Testis (tissue), 3 donors: ENCODE results near the gene BCAR3. TPM values are rescaled to one million over a fixed set of nuclear protein-coding genes. Genes with fewer than 3 reads are reported as not detected.

Source experiments
- DNase-seq: peaks from one replicate; pipeline ENCODE4 v3.0.0-alpha.2; 2019
- H3K27ac ChIP-seq, 2 donors: fragments of 200-600 bp; sonication (generic); one replicate each; pipeline ENCODE4 v1.5.1; 2019
- H3K27me3 ChIP-seq: fragments of 200-600 bp; sonication (generic); one replicate; pipeline ENCODE4 v1.5.1; 2019
- H3K36me3 ChIP-seq: fragments of 200-600 bp; sonication (generic); one replicate; pipeline ENCODE4 v1.5.1; 2017; ENCODE audit warnings: low read depth; ENCODE audit errors: missing control alignments
- H3K4me1 ChIP-seq: fragments of 200-600 bp; sonication (generic); one replicate; pipeline ENCODE4 v1.5.1; 2019
- H3K4me3 ChIP-seq, 2 donors: fragments of 200-600 bp; sonication (generic); one replicate each; pipeline ENCODE4 v1.5.1; 2017 to 2019
- H3K9me3 ChIP-seq: fragments of 200-600 bp; sonication (generic); one replicate; pipeline ENCODE4 v1.5.1; 2017
- POLR2A ChIP-seq: fragments of 450-650 bp; IDR thresholded peaks from one replicate; pipeline ENCODE4 v1.6.1; 2017; ENCODE audit warnings: antibody characterized with exemption, mild to moderate bottlenecking, moderate library complexity
- WGBS, 2 donors: methylation state at CpG; one replicate each; pipeline ENCODE4 v1.1.5; 2018; 5-methylcytosine and 5-hydroxymethylcytosine counted together
- intact Hi-C: fragments of 100-400 bp; cut with DNase I; formaldehyde crosslinking; loops from one replicate; pipeline ENCODE4 v1.15.1; 2023; ENCODE audit warnings: low total_unique reads
- polyA plus RNA-seq: library from polyadenylated mRNA; stranded (reverse); fragments of 350-450 nt; fragmentation: Illumina TruSeq; extraction: RNeasy Lipid Tissue Mini Kit (QIAGEN cat#74804); gene quantifications from one replicate; pipeline ENCODE4 v1.2.3, GENCODE V29; 2014; ENCODE audit warnings: low read depth, low replicate concordance; ENCODE audit not compliant: insufficient read depth
- total RNA-seq, 2 donors: library from RNA; depleted of rRNA; stranded (reverse); fragments of >200 nt; gene quantifications; one replicate each; pipeline ENCODE4 v1.2.3, GENCODE V29; 2016
- TF ChIP-seq, protein P1 (sequence below), 3 experiments: fragments of 450-650 bp in 2 of 3; fragments of 200-600 bp in 1 of 3; sonication (generic) in 1 of 3; IDR thresholded peaks; one replicate each; pipeline ENCODE4 v1.5.1; 2016 to 2019; ENCODE audit warnings: antibody characterized with exemption in 3 of 3, mild to moderate bottlenecking in 2 of 3, moderate library complexity in 1 of 3

Gene BCAR3
- total and polyA plus RNA-seq, 3 donors from 2014 or later = 23.2 to 55.9 (median 42.9) TPM

DNA sequence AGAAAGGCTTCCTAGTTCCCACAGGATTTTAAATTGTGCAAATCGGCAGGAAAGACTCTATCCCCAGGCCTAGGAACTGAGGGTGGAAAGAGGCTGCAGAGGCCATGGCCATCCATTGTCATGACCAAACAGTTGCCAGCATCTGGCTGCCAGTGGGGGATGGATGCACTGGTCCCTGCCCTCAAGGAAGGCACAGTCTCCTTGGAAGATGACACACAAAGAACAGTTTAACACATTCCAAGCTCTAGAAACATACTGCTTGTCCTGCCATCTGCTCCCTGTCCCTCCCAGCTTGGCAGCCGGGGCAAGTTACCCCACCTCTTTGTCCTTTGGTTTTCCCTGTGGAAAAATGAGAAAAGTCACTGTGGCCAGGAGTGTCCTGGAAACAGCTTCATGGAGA, 83.2 kb downstream of the BCAR3 start:
- no peak overlapping the region for H3K27ac ChIP-seq
- peaks cover 40% of the 10 kb centered on the region for H3K4me1 ChIP-seq
- intact Hi-C loops = no loop called here

DNA sequence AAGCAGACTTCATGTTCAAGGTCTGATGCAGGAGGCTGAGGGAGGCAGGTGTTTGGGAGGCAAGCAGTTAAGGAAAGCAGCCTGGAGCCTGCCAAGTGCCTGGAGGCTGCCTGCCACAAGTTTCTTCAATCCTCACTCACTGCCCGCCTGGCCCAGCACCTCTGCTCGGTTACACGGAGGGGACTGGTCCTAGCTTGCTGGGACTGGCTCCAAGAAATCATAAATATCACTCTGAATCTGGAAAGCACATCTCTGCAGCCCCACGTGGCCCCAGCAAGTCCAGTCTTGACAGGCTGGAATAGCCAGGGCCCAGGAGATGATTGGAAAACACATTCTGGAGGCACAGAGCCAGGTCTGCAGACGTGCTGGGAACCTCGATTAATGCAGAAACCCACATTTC, 83.9 kb downstream of the BCAR3 start:
- Histone ChIP-seq H3K27ac (no peak overlapping the region), H3K4me1 (peaks cover 39% of the 10 kb centered on the region)
- TF ChIP-seq, protein P1, sequence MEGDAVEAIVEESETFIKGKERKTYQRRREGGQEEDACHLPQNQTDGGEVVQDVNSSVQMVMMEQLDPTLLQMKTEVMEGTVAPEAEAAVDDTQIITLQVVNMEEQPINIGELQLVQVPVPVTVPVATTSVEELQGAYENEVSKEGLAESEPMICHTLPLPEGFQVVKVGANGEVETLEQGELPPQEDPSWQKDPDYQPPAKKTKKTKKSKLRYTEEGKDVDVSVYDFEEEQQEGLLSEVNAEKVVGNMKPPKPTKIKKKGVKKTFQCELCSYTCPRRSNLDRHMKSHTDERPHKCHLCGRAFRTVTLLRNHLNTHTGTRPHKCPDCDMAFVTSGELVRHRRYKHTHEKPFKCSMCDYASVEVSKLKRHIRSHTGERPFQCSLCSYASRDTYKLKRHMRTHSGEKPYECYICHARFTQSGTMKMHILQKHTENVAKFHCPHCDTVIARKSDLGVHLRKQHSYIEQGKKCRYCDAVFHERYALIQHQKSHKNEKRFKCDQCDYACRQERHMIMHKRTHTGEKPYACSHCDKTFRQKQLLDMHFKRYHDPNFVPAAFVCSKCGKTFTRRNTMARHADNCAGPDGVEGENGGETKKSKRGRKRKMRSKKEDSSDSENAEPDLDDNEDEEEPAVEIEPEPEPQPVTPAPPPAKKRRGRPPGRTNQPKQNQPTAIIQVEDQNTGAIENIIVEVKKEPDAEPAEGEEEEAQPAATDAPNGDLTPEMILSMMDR (IDR thresholded peaks at IDR 0.05) = no peak
- TF ChIP-seq POLR2A = no peak

More for the DNA sequence above, 83.2 kb downstream of the BCAR3 start:
- H3K36me3 ChIP-seq = no peaks in the 10 kb centered on the region
- no peak overlapping the region for H3K4me3 ChIP-seq
- H3K9me3 ChIP-seq = no peaks in the 10 kb centered on the region
- WGBS, 2 donors = 85 to 89% methylated on average over 2 of the region's 2 CpGs
- DNase-seq = no peak
- no peaks in the 10 kb centered on the region for H3K27me3 ChIP-seq
- TF ChIP-seq POLR2A = no peak
- TF ChIP-seq, protein P1 (IDR thresholded peaks at IDR 0.05) = no peak

DNA sequence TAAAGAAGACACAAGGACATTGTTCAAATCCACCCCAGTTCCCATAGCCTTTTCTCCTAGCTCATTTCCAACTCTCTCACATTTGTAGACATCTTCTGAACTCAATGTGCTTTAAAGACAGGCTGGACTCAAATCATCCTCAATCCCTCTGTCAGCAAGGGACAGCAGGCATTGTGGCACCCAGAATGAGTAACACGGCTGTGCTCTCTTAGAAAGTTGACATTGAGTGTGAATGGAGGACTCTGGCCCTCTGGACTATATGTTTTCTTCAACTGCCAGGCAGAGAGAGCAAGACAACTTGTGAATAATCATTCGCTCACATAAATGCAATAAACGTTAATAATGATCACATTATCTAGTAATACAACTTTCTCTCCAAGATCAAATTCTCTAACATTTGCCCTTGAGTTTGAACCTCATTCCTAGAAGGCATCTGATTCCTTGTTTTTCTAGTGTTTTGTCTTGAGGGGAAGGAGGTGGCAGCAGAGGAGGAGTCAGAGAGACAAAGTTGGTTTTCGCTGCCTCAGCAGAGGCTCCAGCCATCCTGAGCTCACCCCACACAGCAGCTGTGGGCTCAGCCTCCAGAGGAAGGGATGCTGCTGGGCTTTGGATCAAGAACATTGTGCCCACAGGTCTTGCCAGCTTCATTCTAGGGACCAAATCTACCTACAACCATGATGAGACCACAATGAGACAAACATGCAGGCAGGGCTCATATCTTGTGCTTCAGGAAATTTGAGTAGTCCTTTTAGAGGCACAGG, 85.1 kb downstream of the BCAR3 start:
- no peaks in the 10 kb centered on the region for H3K36me3 ChIP-seq
- no peak for DNase-seq
- H3K4me3 ChIP-seq = no peak overlapping the region
- H3K27me3 ChIP-seq = no peaks in the 10 kb centered on the region
- 82 to 85% methylated on average over 4 of the region's 4 CpGs for WGBS, 2 donors
- no peak overlapping the region for H3K27ac ChIP-seq
- peaks cover 33% of the 10 kb centered on the region for H3K4me1 ChIP-seq
- no peaks in the 10 kb centered on the region for H3K9me3 ChIP-seq
- TF ChIP-seq POLR2A = no peak
- TF ChIP-seq, protein P1 (IDR thresholded peaks at IDR 0.05) = no peak
- intact Hi-C loops = no loop called here

More for the DNA sequence above, 83.9 kb downstream of the BCAR3 start:
- no peak overlapping the region for H3K4me3 ChIP-seq
- DNase-seq = no peak
- intact Hi-C loops = no loop called here
- no peaks in the 10 kb centered on the region for H3K27me3 ChIP-seq
- no peaks in the 10 kb centered on the region for H3K36me3 ChIP-seq
- WGBS, 2 donors = 47 to 54% methylated on average over 3 to 6 of the region's 6 CpGs
- H3K9me3 ChIP-seq = no peaks in the 10 kb centered on the region

DNA sequence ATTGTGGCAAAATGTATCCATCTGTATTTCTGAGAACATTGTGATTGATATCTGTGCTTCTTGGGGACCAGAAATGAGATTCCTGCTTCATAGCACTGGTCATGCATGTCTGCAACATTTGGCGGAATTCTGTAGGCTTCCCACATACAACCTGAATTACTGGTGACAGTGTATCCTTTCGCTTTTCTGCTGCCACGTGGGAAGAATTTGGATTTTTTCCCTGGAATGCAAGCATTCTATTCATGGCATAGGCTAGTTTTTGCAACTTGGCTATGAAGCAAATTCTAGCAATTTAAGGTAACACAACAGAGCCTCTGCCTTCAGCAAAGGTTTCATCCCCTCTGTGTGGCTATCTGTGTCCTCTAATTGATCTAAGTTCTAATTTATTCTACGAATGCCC, 85.9 kb downstream of the BCAR3 start:
- TF ChIP-seq POLR2A = no peak
- TF ChIP-seq, protein P1 (IDR thresholded peaks at IDR 0.05) = no peak
- H3K36me3 ChIP-seq = no peaks in the 10 kb centered on the region
- H3K9me3 ChIP-seq = no peaks in the 10 kb centered on the region
- no peaks in the 10 kb centered on the region for H3K27me3 ChIP-seq
- WGBS, 2 donors = 56 to 72% methylated on average over 4 of the region's 4 CpGs
- no peak overlapping the region for H3K27ac ChIP-seq
- peaks cover 31% of the 10 kb centered on the region for H3K4me1 ChIP-seq
- H3K4me3 ChIP-seq = no peak overlapping the region
- DNase-seq = no peak
- intact Hi-C loops = no loop called here

DNA sequence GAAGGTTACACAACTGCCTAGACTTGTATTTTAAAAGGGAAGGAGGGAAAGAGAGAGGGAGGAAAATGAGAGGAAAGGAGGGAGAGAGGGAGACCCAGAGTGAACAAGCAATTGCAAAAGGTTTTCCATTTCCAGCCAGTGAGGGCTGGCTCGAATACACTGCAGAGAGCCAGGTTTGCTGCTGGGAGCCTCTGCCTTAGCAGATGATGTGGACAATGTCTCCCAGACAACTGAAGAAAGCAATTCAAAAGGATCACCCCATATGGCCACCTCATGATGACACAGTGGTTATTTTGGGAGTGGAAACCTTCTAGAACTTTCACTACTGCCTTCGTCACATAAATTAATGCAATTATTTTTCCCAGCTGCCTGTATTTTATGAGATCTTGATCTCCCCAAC, 86.4 kb downstream of the BCAR3 start:
- H3K27me3 ChIP-seq = no peaks in the 10 kb centered on the region
- 61 to 64% methylated on average over 2 of the region's 2 CpGs for WGBS, 2 donors
- H3K4me3 ChIP-seq = no peak overlapping the region
- no peak overlapping the region for H3K27ac ChIP-seq
- intact Hi-C loops = no loop called here
- H3K36me3 ChIP-seq = no peaks in the 10 kb centered on the region
- no peaks in the 10 kb centered on the region for H3K9me3 ChIP-seq
- DNase-seq = no peak
- no peak for TF ChIP-seq POLR2A
- TF ChIP-seq, protein P1 (IDR thresholded peaks at IDR 0.05) = no peak
- peaks cover 26% of the 10 kb centered on the region for H3K4me1 ChIP-seq
